Right atrium auricular region (tissue), 2 donors: Measurements from ENCODE around the gene UNC119. TPM values are rescaled to one million over a fixed set of nuclear protein-coding genes. Genes with fewer than 3 reads are reported as not detected.

ENCODE experiments used
- DNase-seq: peaks from one replicate; pipeline ENCODE4 v3.0.0-alpha.2; 2019; ENCODE audit warnings: low spot score
- H3K27ac ChIP-seq, 2 donors: fragments of 200-600 bp; sonication (generic); 1 replicate in 1 of 2; 2 replicates in 1 of 2; pipeline ENCODE4 v1.5.1; 2016 to 2019
- H3K27me3 ChIP-seq, 2 donors: fragments of 200-600 bp; sonication (generic); one replicate each; pipeline versions ENCODE4 v1.5.1 to v1.6.0; 2017 to 2019
- H3K36me3 ChIP-seq: fragments of 200-600 bp; sonication (generic); one replicate; pipeline ENCODE4 v1.5.1; 2016
- H3K4me1 ChIP-seq, 2 donors: fragments of 200-600 bp; sonication (generic); one replicate each; pipeline versions ENCODE4 v1.5.1 to v1.6.0; 2017 to 2019
- H3K4me3 ChIP-seq, 2 donors: fragments of 200-600 bp; sonication (generic); 1 replicate in 1 of 2; 2 replicates in 1 of 2; pipeline ENCODE4 v1.5.1; 2017 to 2019; ENCODE audit warnings: mild to moderate bottlenecking in 1 of 2, moderate library complexity in 1 of 2
- H3K9me3 ChIP-seq, 2 donors: fragments of 200-600 bp; sonication (generic); one replicate each; pipeline ENCODE4 v1.5.1; 2019
- total RNA-seq, 2 donors: library from RNA; depleted of rRNA; stranded (reverse); fragments of >200 nt; gene quantifications; one replicate each; pipeline ENCODE4 v1.1.0, GENCODE V29; 2016
- TF ChIP-seq, protein P1 (sequence below), 2 donors: fragments of 200-600 bp; sonication (generic); IDR thresholded peaks; one replicate each; pipeline ENCODE4 v1.5.1; 2019; ENCODE audit warnings: antibody characterized with exemption in 2 of 2

UNC119 gene
- total RNA-seq, 2 donors from 2014 or later = 19.6 to 30.3 TPM

DNA sequence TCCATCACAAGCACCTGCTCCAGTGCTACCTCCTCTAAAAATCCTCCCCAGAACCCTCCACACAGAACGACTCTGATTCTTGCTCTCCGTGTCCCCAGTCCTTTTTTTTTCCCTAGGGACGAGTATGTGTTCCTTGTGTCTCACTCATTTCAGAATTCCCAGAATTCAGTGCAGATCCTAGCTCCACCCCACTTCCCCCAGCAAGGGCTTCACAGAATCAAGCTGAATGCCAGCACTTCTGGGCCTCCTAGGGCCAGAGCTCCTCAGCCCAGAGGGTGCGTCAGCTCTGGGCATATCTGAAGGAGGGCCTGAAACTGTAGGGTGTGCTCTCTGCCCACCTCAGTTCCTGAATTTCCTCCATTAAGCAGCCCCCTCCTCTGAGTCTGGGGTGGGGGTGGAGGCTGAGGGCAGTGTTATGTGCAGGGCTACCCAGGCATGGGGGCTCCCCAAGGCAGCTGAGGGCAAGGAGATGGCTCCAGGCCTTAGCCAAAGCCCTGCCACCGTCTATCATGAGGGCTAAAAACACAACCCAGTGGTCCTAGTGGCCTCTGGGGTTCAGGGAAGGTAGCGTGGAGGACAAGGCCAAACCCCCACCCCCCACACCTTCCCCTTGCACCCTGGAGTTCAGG lies 6.5 kb downstream of the UNC119 start:
- peaks cover 0 to 7% of the 10 kb centered on the region in 2 donors for H3K4me1 ChIP-seq
- H3K27ac ChIP-seq = no peak overlapping the region
- TF ChIP-seq, protein P1, sequence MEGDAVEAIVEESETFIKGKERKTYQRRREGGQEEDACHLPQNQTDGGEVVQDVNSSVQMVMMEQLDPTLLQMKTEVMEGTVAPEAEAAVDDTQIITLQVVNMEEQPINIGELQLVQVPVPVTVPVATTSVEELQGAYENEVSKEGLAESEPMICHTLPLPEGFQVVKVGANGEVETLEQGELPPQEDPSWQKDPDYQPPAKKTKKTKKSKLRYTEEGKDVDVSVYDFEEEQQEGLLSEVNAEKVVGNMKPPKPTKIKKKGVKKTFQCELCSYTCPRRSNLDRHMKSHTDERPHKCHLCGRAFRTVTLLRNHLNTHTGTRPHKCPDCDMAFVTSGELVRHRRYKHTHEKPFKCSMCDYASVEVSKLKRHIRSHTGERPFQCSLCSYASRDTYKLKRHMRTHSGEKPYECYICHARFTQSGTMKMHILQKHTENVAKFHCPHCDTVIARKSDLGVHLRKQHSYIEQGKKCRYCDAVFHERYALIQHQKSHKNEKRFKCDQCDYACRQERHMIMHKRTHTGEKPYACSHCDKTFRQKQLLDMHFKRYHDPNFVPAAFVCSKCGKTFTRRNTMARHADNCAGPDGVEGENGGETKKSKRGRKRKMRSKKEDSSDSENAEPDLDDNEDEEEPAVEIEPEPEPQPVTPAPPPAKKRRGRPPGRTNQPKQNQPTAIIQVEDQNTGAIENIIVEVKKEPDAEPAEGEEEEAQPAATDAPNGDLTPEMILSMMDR (IDR thresholded peaks at IDR 0.05) = no peak
- peaks cover 12% of the 10 kb centered on the region for H3K36me3 ChIP-seq
- no peak for DNase-seq
- H3K27me3 ChIP-seq = no peaks in the 10 kb centered on the region
- no peak overlapping the region for H3K4me3 ChIP-seq
- H3K9me3 ChIP-seq = no peaks in the 10 kb centered on the region

DNA sequence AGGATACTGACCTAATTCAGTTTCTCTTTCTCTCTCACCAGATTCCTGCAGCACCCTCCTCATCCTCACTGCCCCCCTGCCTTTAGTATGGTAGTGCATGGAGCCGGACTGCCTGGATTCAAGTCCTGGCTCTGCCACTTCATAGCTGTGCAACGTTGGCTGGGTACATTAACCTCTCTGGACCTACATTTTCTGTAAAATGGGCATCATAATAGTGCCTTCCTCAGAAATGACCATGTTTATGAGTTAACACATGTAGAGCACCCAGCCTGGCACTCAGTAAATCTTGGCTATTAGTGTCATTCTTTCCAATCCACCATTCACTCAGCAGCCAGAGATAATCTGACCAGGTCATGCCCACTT lies 7.3 kb downstream of the UNC119 start:
- no peak for DNase-seq
- Histone ChIP-seq H3K9me3 (no peaks in the 10 kb centered on the region), H3K36me3 (peaks cover 12% of the 10 kb centered on the region), H3K4me1 (peaks cover 0 to 6% of the 10 kb centered on the region in 2 donors), H3K4me3 (no peak overlapping the region), H3K27ac (no peak overlapping the region), H3K27me3 (no peaks in the 10 kb centered on the region)
- TF ChIP-seq, protein P1 (IDR thresholded peaks at IDR 0.05) = no peak

DNA sequence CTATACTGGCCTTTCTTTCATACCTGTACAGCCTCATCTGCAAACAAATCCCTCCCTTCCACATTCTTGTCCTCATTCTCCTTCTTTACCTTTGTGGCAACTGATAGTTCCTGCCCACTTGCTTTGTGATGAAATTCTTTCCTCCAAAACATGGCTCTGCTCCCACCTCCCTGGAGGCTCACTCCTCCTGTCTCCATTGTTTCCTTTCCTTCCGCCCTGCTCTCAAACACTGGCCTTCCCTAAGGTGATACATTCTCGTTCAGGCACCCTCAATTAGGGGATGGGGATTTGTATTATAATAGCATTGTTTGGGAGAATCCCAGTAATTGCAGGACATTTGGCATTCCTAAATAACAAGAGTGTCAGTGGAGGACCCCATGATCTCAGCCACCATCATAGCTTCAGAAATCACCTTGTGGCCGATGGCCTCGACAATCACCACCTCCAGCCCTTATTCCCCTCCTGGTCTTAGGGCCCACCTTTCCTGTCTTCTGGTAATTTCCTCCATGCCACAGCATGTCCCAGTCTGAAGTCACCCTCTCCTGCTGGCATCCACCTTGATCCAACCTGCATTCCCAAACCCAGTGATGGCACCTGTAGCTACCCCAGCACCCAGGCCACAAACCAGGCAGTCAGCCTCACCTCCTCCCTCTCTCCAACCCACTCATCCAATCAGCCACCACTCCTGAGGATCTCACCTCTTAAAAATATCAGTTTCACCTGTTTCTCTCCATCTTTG lies 7.9 kb downstream of the UNC119 start:
- H3K4me1 ChIP-seq = peaks cover 0 to 1% of the 10 kb centered on the region in 2 donors
- DNase-seq = no peak
- no peaks in the 10 kb centered on the region for H3K27me3 ChIP-seq
- H3K27ac ChIP-seq = no peak overlapping the region
- TF ChIP-seq, protein P1 (IDR thresholded peaks at IDR 0.05) = no peak
- H3K9me3 ChIP-seq = no peaks in the 10 kb centered on the region
- peaks cover 12% of the 10 kb centered on the region for H3K36me3 ChIP-seq
- H3K4me3 ChIP-seq = no peak overlapping the region

DNA sequence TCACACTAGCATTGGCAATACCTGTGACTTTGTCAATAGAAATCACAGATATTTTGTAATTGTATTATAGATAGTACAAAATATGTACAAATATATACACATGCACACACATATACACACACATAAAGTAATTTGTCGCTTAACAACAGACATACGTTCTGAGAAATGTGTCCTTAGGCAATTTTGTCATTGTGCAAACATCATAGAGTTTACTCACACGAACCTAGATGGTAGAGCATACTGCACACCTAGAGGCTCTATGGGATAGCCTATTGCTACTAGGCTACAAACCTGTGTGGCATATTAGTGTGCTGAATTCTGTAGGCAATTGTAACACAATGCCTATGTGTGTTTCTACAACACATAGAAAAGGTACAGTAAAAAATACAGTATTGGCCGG lies 11.0 kb downstream of the UNC119 start:
- no peaks in the 10 kb centered on the region for H3K4me1 ChIP-seq
- DNase-seq = no peak
- no peaks in the 10 kb centered on the region for H3K9me3 ChIP-seq
- H3K27ac ChIP-seq = no peak overlapping the region
- no peak overlapping the region for H3K4me3 ChIP-seq
- H3K36me3 ChIP-seq = peaks cover under 1% of the 10 kb centered on the region
- TF ChIP-seq, protein P1 (IDR thresholded peaks at IDR 0.05) = no peak
- H3K27me3 ChIP-seq = no peaks in the 10 kb centered on the region

DNA sequence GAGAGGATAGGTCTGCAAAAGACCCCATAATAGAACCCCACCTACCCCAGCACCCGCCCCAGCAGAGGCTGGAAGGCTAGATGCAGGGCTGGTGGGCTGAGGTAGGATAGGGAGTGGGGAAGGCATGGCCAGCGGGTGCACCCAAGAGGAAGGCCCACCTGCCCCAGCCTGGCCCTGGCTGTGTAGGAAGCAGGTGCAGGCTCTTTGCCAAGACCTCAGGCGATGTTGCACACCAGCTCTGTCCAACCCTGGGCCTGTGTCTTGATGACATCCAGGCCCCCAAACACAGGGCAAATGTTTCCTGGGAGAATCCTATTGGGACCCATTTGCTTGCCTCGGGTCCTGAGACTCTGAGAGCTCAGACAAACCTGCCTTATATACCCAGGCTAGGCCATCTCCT lies 12.2 kb downstream of the UNC119 start:
- no peak overlapping the region for H3K4me3 ChIP-seq
- no peaks in the 10 kb centered on the region for H3K36me3 ChIP-seq
- TF ChIP-seq, protein P1 (IDR thresholded peaks at IDR 0.05) = no peak
- no peaks in the 10 kb centered on the region for H3K27me3 ChIP-seq
- H3K4me1 ChIP-seq = no peaks in the 10 kb centered on the region
- no peak overlapping the region for H3K27ac ChIP-seq
- DNase-seq = no peak
- H3K9me3 ChIP-seq = no peaks in the 10 kb centered on the region
